SK-N-SH treated with all-trans-retinoic acid at 6 μM for 48 hours (cell line): ENCODE data around the gene ARHGAP10.

Experiments
- ATAC-seq: fragments of 200-7000 bp; cut with Tn5 transposase; 3 replicates; pipeline ENCODE4 v1.9.1; 2020; ENCODE audit warnings: mild to moderate bottlenecking, moderate library complexity
- ARNTL ChIP-seq: fragments of 450-650 bp; formaldehyde crosslinking; IDR thresholded peaks from 2 replicates; pipeline ENCODE4 v1.5.0; 2020; ENCODE audit warnings: low read depth, mild to moderate bottlenecking, moderate library complexity, borderline replicate concordance
- CREB5 ChIP-seq: fragments of 250-450 bp; sonication (Bioruptor Pico); IDR thresholded peaks from 2 replicates; pipeline ENCODE4 v1.5.1; 2020; ENCODE audit warnings: low read depth, mild to moderate bottlenecking, moderate library complexity
- CSDC2 ChIP-seq: fragments of 250-450 bp; sonication (Bioruptor Pico); IDR thresholded peaks from 2 replicates; pipeline ENCODE4 v1.5.0; 2020; ENCODE audit warnings: mild to moderate bottlenecking, moderate library complexity
- ESRRG ChIP-seq: fragments of 250-450 bp; sonication (Bioruptor Pico); IDR thresholded peaks from 2 replicates; pipeline ENCODE4 v1.6.1; 2021; ENCODE audit warnings: mild to moderate bottlenecking
- GLIS3 ChIP-seq: fragments of 250-450 bp; sonication (Bioruptor Pico); IDR thresholded peaks from 2 replicates; pipeline ENCODE4 v1.5.0; 2020; ENCODE audit warnings: mild to moderate bottlenecking, moderate library complexity
- ISL1 ChIP-seq: fragments of 250-450 bp; sonication (Bioruptor Pico); IDR thresholded peaks from 2 replicates; pipeline ENCODE4 v2.1.2; 2022; ENCODE audit warnings: mild to moderate bottlenecking, moderate library complexity
- PATZ1 ChIP-seq: fragments of 250-450 bp; sonication (Bioruptor Pico); IDR thresholded peaks from 2 replicates; pipeline ENCODE4 v1.8.0; 2020; ENCODE audit warnings: mild to moderate bottlenecking, moderate library complexity, borderline replicate concordance
- RARB ChIP-seq: fragments of 250-450 bp; sonication (Bioruptor Pico); IDR thresholded peaks from 2 replicates; pipeline ENCODE4 v1.8.0; 2021; ENCODE audit warnings: mild to moderate bottlenecking, moderate library complexity
- SNAI2 ChIP-seq: fragments of 250-450 bp; sonication (Bioruptor Pico); IDR thresholded peaks from 2 replicates; pipeline ENCODE4 v1.5.0; 2020; ENCODE audit warnings: mild to moderate bottlenecking, moderate library complexity
- TCF4 ChIP-seq: fragments of 250-450 bp; sonication (Bioruptor Pico); IDR thresholded peaks from 2 replicates; pipeline ENCODE4 v1.8.0; 2021; ENCODE audit warnings: mild to moderate bottlenecking, moderate library complexity, borderline replicate concordance
- TOX ChIP-seq: fragments of 250-450 bp; sonication (Bioruptor Pico); IDR thresholded peaks from 2 replicates; pipeline ENCODE4 v1.8.0; 2021; ENCODE audit warnings: mild to moderate bottlenecking, moderate library complexity, borderline replicate concordance
- ZC3H10 ChIP-seq: fragments of 250-450 bp; sonication (Bioruptor Pico); IDR thresholded peaks from 2 replicates; pipeline ENCODE4 v1.5.1; 2021; ENCODE audit warnings: mild to moderate bottlenecking, moderate library complexity
- ZFP3 ChIP-seq: fragments of 250-450 bp; sonication (Bioruptor Pico); IDR thresholded peaks from 2 replicates; pipeline ENCODE4 v1.5.0; 2020; ENCODE audit warnings: mild to moderate bottlenecking, moderate library complexity
- ZFP30 ChIP-seq: fragments of 450-650 bp; formaldehyde crosslinking; IDR thresholded peaks from 2 replicates; pipeline ENCODE4 v1.5.0; 2022; ENCODE audit warnings: mild to moderate bottlenecking, moderate library complexity
- ZNF565 ChIP-seq: fragments of 450-650 bp; formaldehyde crosslinking; conservative IDR thresholded peaks from 2 replicates; pipeline ENCODE4 v1.5.0; 2020; ENCODE audit warnings: low read depth, mild to moderate bottlenecking, moderate library complexity
- ZNF70 ChIP-seq: fragments of 450-650 bp; formaldehyde crosslinking; IDR thresholded peaks from 2 replicates; pipeline ENCODE4 v1.5.0; 2020; ENCODE audit warnings: mild to moderate bottlenecking, moderate library complexity
- ZNF8 ChIP-seq: fragments of 450-650 bp; formaldehyde crosslinking; IDR thresholded peaks from 2 replicates; pipeline ENCODE4 v1.5.0; 2020; ENCODE audit warnings: mild to moderate bottlenecking, moderate library complexity
- TF ChIP-seq, protein P1 (sequence below): fragments of 250-450 bp; sonication (Bioruptor Pico); IDR thresholded peaks from 2 replicates; pipeline ENCODE4 v1.5.1; 2021; ENCODE audit warnings: mild to moderate bottlenecking, moderate library complexity

ARHGAP10 gene

GRCh38 chr4:148074462-148074861, 342.6 kb downstream of the ARHGAP10 start:
- ATAC-seq, result no peak

DNA sequence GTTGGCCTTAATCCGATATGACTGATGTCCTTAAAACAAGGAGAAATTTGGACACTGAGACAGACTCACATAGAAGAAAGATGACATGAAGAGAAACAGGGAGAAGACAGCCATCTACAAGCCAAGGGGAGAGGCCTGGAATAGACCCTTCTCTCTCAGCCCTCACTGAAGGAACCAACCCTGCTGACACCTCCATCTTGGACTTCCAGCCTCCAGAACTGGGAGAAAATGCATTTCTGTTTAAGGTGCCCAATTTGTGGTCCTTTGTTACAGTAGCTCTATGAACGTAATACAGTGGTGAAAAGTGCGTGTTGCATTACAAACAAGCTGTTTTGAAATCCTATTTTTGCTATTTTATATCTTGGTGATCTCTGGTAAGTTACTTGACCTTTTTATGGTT, 343.6 kb downstream of the ARHGAP10 start:
- no peak for ATAC-seq
- TF ChIP-seq TCF4 (CRISPR knock-in tag) (no peak), SNAI2 (CRISPR knock-in tag) (no peak), ZFP3 (no peak), PATZ1 (no peak), TOX (CRISPR knock-in tag) (no peak), CREB5 (CRISPR knock-in tag) (no peak), ZC3H10 (CRISPR knock-in tag) (no peak), ZNF8 (CRISPR knock-in tag) (no peak), ZNF70 (CRISPR knock-in tag) (no peak), ARNTL (CRISPR knock-in tag) (no peak), GLIS3 (CRISPR knock-in tag) (no peak)
- TF ChIP-seq, protein P1, sequence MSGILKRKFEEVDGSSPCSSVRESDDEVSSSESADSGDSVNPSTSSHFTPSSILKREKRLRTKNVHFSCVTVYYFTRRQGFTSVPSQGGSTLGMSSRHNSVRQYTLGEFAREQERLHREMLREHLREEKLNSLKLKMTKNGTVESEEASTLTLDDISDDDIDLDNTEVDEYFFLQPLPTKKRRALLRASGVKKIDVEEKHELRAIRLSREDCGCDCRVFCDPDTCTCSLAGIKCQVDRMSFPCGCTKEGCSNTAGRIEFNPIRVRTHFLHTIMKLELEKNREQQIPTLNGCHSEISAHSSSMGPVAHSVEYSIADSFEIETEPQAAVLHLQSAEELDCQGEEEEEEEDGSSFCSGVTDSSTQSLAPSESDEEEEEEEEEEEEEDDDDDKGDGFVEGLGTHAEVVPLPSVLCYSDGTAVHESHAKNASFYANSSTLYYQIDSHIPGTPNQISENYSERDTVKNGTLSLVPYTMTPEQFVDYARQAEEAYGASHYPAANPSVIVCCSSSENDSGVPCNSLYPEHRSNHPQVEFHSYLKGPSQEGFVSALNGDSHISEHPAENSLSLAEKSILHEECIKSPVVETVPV (CRISPR knock-in tag), result no peak

More at GRCh38 chr4:148074462-148074861, 342.6 kb downstream of the ARHGAP10 start:
- TF ChIP-seq CREB5 (CRISPR knock-in tag), result no peak

GRCh38 chr4:148076964-148077363, 345.1 kb downstream of the ARHGAP10 start:
- no peak for ATAC-seq

GRCh38 chr4:148077581-148077980, 345.7 kb downstream of the ARHGAP10 start:
- no peak for ATAC-seq
- TF ChIP-seq ZC3H10 (CRISPR knock-in tag) (no peak), PATZ1 (no peak), RARB (CRISPR knock-in tag) (no peak), CSDC2 (CRISPR knock-in tag) (no peak)
- TF ChIP-seq, all 23 proteins: peak for 0

More at GRCh38 chr4:148076964-148077363, 345.1 kb downstream of the ARHGAP10 start:
- no peak for TF ChIP-seq ESRRG (CRISPR knock-in tag)

GRCh38 chr4:148078061-148078460, 346.2 kb downstream of the ARHGAP10 start:
- no peak for ATAC-seq

More at GRCh38 chr4:148078061-148078460, 346.2 kb downstream of the ARHGAP10 start:
- TF ChIP-seq ZC3H10 (CRISPR knock-in tag), result no peak
- TF ChIP-seq ZNF565 (CRISPR knock-in tag), result no peak
- TF ChIP-seq ISL1 (CRISPR knock-in tag), result no peak
- TF ChIP-seq, protein P1 (CRISPR knock-in tag), result no peak
- TF ChIP-seq ARNTL (CRISPR knock-in tag), result no peak
- TF ChIP-seq TCF4 (CRISPR knock-in tag), result no peak
- TF ChIP-seq TOX (CRISPR knock-in tag), result no peak
- no peak for TF ChIP-seq SNAI2 (CRISPR knock-in tag)
- TF ChIP-seq ESRRG (CRISPR knock-in tag), result no peak
- no peak for TF ChIP-seq PATZ1
- TF ChIP-seq ZFP3, result no peak
- TF ChIP-seq ZNF70 (CRISPR knock-in tag), result no peak
- TF ChIP-seq ZFP30 (CRISPR knock-in tag), result no peak
- TF ChIP-seq ZNF8 (CRISPR knock-in tag), result no peak
